BLaER1 (cell line): ENCODE data around the gene TMEM167A.

Source experiments
- H3K27ac ChIP-seq: shearing (Covaris generic); formaldehyde crosslinking; 2 replicates; pipeline ENCODE4 v1.8.1; 2022
- H3K27me3 ChIP-seq: shearing (Covaris generic); formaldehyde crosslinking; 2 replicates; pipeline ENCODE4 v1.8.1; 2022
- H3K36me3 ChIP-seq: shearing (Covaris generic); formaldehyde crosslinking; 2 replicates; pipeline ENCODE4 v1.8.1; 2022
- H3K4me1 ChIP-seq: shearing (Covaris generic); formaldehyde crosslinking; 2 replicates; pipeline ENCODE4 v1.8.1; 2022
- H3K4me2 ChIP-seq: shearing (Covaris generic); formaldehyde crosslinking; 2 replicates; pipeline ENCODE4 v1.8.1; 2022
- H3K4me3 ChIP-seq: shearing (Covaris generic); formaldehyde crosslinking; 2 replicates; pipeline ENCODE4 v1.8.1; 2022
- H3K9ac ChIP-seq: shearing (Covaris generic); formaldehyde crosslinking; 2 replicates; pipeline ENCODE4 v1.8.1; 2022
- H3K9me3 ChIP-seq: shearing (Covaris generic); formaldehyde crosslinking; 2 replicates; pipeline ENCODE4 v1.8.1; 2022
- H4K20me1 ChIP-seq: shearing (Covaris generic); formaldehyde crosslinking; 2 replicates; pipeline ENCODE4 v1.8.1; 2022
- Cebpa-rat ChIP-seq: shearing (Covaris generic); IDR thresholded peaks from 2 replicates; pipeline ENCODE4 v1.8.1; 2022

TMEM167A gene

DNA sequence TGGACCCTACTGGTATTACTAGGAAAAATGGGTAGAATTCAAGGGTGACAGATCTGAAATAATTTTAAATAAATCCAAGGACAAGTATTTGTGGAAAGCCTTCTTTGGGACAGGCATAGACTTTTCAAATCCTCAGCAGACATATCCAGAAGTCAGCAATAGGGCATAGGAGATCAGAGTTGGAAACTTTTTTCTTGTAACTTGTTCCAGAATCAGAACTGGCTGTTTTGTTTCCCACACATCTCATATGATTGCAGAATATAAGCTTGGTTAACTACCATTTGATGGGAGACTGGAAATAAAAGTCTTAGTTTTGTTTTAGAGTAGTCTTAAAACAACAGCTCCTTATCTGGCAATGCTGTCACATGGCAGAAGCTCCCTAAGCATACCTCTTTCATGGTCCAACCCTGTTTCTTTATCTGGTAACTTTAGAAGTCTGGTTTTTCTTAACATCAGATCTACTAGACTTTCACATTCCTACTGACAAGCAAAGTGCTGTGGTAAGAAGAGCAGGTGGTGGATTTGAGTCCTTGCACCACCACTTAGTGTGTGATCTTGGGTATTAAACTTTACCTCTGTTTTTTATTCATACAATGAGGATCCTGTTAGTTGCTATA lies 25.3 kb upstream of the TMEM167A start:
- Histone ChIP-seq H3K27me3 (no peaks in the 10 kb centered on the region), H3K4me2 (no peak overlapping the region), H3K9ac (no peak overlapping the region), H3K4me3 (no peak overlapping the region), H3K36me3 (no peaks in the 10 kb centered on the region), H3K9me3 (no peaks in the 10 kb centered on the region), H3K27ac (no peak overlapping the region), H3K4me1 (no peaks in the 10 kb centered on the region), H4K20me1 (no peaks in the 10 kb centered on the region)
- no peak for TF ChIP-seq Cebpa-rat

DNA sequence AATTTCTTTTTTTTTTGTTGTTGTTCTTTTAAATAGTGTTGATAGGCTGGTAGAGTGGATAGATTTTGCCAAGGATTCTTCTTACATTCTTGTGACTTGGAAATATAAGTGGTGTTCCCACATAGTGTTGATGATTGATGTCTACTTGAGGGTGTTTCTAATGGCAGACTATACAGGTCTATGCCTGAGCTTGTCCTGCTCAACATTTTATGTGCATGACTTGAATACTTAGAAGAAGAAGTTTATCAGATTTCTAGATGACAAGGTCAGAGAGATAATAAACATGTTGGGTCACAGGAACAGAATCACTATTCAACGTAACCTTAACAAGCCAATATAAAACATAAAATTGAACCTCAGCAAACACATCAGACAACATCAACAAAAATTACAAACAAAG lies 24.3 kb upstream of the TMEM167A start:
- no peaks in the 10 kb centered on the region for H3K4me1 ChIP-seq
- no peak overlapping the region for H3K27ac ChIP-seq
- no peak overlapping the region for H3K4me3 ChIP-seq
- no peaks in the 10 kb centered on the region for H3K9me3 ChIP-seq
- H3K36me3 ChIP-seq, result no peaks in the 10 kb centered on the region
- H3K9ac ChIP-seq, result no peak overlapping the region
- no peak for TF ChIP-seq Cebpa-rat
- no peaks in the 10 kb centered on the region for H3K27me3 ChIP-seq
- no peaks in the 10 kb centered on the region for H4K20me1 ChIP-seq
- H3K4me2 ChIP-seq, result no peak overlapping the region

GRCh38 chr5:83099445-83099844 lies 22.3 kb upstream of the TMEM167A start:
- Histone ChIP-seq H3K4me1 (no peaks in the 10 kb centered on the region), H3K9me3 (peaks cover 19% of the 10 kb centered on the region), H3K4me3 (no peak overlapping the region), H3K9ac (no peak overlapping the region), H3K27ac (no peak overlapping the region), H3K4me2 (no peak overlapping the region), H3K36me3 (peaks cover 4% of the 10 kb centered on the region; the same call in 1 of the 2 replicates), H4K20me1 (no peaks in the 10 kb centered on the region), H3K27me3 (no peaks in the 10 kb centered on the region)
- no peak for TF ChIP-seq Cebpa-rat

DNA sequence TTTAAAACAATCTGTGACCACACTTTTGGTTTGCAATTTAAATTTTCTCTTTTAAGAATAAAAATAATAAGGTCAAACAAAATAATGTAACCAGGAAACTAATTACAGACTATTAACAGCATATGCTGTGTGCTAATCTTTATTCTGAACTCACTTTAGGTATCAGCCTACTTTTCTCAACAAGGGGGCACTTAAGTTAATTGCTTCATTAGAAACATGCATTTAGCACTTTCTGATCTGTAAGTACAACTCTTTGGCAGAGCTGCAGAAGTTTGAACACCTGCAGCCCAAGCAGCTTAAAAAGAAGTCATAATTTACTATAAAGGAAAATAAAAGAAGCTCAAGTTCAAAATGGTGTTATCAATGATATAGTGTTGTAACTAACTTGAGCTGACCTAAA lies 21.8 kb upstream of the TMEM167A start:
- TF ChIP-seq Cebpa-rat, result no peak

GRCh38 chr5:83097689-83098231 lies 20.6 kb upstream of the TMEM167A start:
- H3K9me3 ChIP-seq, result peaks cover 34% of the 10 kb centered on the region
- no peak overlapping the region for H3K4me2 ChIP-seq
- H3K27ac ChIP-seq, result no peak overlapping the region
- no peaks in the 10 kb centered on the region for H4K20me1 ChIP-seq
- H3K4me3 ChIP-seq, result no peak overlapping the region
- peaks cover 7% of the 10 kb centered on the region for H3K4me1 ChIP-seq
- peaks cover 4% of the 10 kb centered on the region; the same call in 1 of the 2 replicates for H3K36me3 ChIP-seq
- H3K27me3 ChIP-seq, result no peaks in the 10 kb centered on the region
- no peak overlapping the region for H3K9ac ChIP-seq
- TF ChIP-seq Cebpa-rat, result no peak

More for the DNA sequence above, 21.8 kb upstream of the TMEM167A start:
- Histone ChIP-seq H3K4me2 (no peak overlapping the region), H3K4me1 (no peaks in the 10 kb centered on the region), H4K20me1 (no peaks in the 10 kb centered on the region), H3K9me3 (peaks cover 22% of the 10 kb centered on the region), H3K27me3 (no peaks in the 10 kb centered on the region), H3K9ac (no peak overlapping the region), H3K36me3 (peaks cover 4% of the 10 kb centered on the region; the same call in 1 of the 2 replicates), H3K4me3 (no peak overlapping the region), H3K27ac (no peak overlapping the region)

DNA sequence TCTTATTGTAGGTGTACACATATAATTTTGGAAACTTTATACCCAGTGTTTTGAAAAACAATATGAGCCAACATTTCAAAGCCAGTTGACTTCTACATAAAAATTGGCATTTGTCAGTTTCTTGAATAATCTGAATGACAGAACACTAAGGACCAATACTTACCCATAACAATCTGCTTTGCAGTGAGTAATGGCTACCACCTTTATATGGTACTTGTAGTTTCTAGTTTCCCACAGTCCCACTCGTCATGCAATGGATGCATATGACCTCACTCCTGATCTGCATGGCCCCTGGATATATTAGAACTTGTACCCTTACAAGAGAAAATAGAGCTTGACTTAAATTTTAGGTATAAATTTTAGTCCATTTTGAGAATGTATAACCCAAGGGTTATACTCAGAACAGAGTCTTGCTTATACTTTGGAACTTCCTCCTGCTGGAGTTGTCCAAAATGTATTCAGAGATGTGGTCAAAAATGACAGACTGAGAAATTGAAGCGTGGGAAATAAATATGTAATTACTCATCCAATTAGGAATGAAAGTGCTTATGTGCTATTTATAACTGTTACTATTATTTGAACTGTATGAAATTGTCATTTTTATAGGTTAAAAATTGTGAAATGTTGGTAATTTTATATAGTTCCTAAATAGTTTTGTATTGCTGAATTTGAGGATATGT lies 19.6 kb upstream of the TMEM167A start:
- TF ChIP-seq Cebpa-rat, result no peak
- Histone ChIP-seq H3K4me1 (peaks cover 17% of the 10 kb centered on the region), H3K4me2 (no peak overlapping the region), H3K36me3 (peaks cover 4% of the 10 kb centered on the region; the same call in 1 of the 2 replicates), H3K4me3 (no peak overlapping the region), H3K27ac (no peak overlapping the region), H3K9ac (no peak overlapping the region), H3K9me3 (peaks cover 34% of the 10 kb centered on the region), H3K27me3 (no peaks in the 10 kb centered on the region), H4K20me1 (no peaks in the 10 kb centered on the region)

- H3K27me3 ChIP-seq, result no peaks in the 10 kb centered on the region
- H3K36me3 ChIP-seq, result peaks cover 4% of the 10 kb centered on the region; the same call in 1 of the 2 replicates
- H3K9ac ChIP-seq, result no peak overlapping the region
- no peak overlapping the region for H3K4me2 ChIP-seq
- no peak for TF ChIP-seq Cebpa-rat
- peaks cover 23% of the 10 kb centered on the region for H3K4me1 ChIP-seq
- no peaks in the 10 kb centered on the region for H4K20me1 ChIP-seq
- no peak overlapping the region for H3K4me3 ChIP-seq
- H3K9me3 ChIP-seq, result peaks cover 38% of the 10 kb centered on the region
- H3K27ac ChIP-seq, result no peak overlapping the region
Measured at GRCh38 chr5:83095957-83096539, 18.9 kb upstream of the TMEM167A start.

- H4K20me1 ChIP-seq, result no peaks in the 10 kb centered on the region
- no peak overlapping the region for H3K27ac ChIP-seq
- peaks cover 42% of the 10 kb centered on the region for H3K9me3 ChIP-seq
- H3K4me3 ChIP-seq, result no peak overlapping the region
- no peak overlapping the region for H3K4me2 ChIP-seq
- TF ChIP-seq Cebpa-rat, result no peak
- no peaks in the 10 kb centered on the region for H3K27me3 ChIP-seq
- peaks cover 23% of the 10 kb centered on the region for H3K4me1 ChIP-seq
- peaks cover 4% of the 10 kb centered on the region; the same call in 1 of the 2 replicates for H3K36me3 ChIP-seq
- no peak overlapping the region for H3K9ac ChIP-seq
Measured at GRCh38 chr5:83095163-83095956, 18.2 kb upstream of the TMEM167A start.

DNA sequence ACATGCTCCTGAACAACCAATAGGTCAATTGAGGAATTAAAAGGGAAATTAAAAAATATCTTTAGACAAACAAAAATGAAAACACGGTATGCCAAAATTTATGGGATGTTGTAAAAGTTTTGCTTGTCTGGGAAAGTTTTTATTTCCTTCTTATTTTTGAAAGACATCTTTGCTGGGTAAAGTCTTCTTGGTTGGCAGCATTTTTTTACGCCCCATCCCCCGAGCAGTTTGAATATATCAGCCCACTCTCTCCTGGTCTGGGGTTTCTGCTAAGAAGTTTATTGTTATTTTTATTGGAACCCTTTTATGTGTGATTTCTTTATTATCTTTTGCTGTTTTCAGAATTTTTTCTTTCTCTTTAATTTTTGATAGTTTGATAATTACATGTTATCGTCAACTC lies 16.5 kb upstream of the TMEM167A start:
- H3K4me3 ChIP-seq, result no peak overlapping the region
- H3K4me2 ChIP-seq, result no peak overlapping the region
- no peaks in the 10 kb centered on the region for H4K20me1 ChIP-seq
- H3K9me3 ChIP-seq, result peaks cover 57% of the 10 kb centered on the region
- peaks cover 9% of the 10 kb centered on the region; the same call in 1 of the 2 replicates for H3K36me3 ChIP-seq
- H3K27ac ChIP-seq, result no peak overlapping the region
- no peaks in the 10 kb centered on the region for H3K27me3 ChIP-seq
- no peak overlapping the region for H3K9ac ChIP-seq
- TF ChIP-seq Cebpa-rat, result no peak
- peaks cover 23% of the 10 kb centered on the region for H3K4me1 ChIP-seq
